G401 (cell line): ENCODE data around the gene HK1. TPM values are rescaled to one million over a fixed set of nuclear protein-coding genes. Genes with fewer than 3 reads are reported as not detected.
"Not testable (repeated sequence)": the region's sequence is repeated elsewhere in the genome, so short reads cannot be mapped to it uniquely, and the experiment has no call there.

ENCODE experiments used
- DNase-seq: peaks from one replicate; pipeline ENCODE4 v3.0.0-alpha.2; 2015; ENCODE audit warnings: low spot score
- in situ Hi-C: cut with HindIII; loops from 2 replicates; pipeline ENCODE4 v1.10.0; 2016; ENCODE audit warnings: low sequenced_read_pairs, mixed read lengths
- total RNA-seq: library from RNA; depleted of rRNA; stranded (reverse); fragments of >200 nt; shearing (Covaris generic); gene quantifications from 2 replicates; pipeline ENCODE4 v1.2.3, GENCODE V29; 2014

Gene HK1
- total RNA-seq, 1 experiment from 2014 or later = 52.3 TPM

DNA sequence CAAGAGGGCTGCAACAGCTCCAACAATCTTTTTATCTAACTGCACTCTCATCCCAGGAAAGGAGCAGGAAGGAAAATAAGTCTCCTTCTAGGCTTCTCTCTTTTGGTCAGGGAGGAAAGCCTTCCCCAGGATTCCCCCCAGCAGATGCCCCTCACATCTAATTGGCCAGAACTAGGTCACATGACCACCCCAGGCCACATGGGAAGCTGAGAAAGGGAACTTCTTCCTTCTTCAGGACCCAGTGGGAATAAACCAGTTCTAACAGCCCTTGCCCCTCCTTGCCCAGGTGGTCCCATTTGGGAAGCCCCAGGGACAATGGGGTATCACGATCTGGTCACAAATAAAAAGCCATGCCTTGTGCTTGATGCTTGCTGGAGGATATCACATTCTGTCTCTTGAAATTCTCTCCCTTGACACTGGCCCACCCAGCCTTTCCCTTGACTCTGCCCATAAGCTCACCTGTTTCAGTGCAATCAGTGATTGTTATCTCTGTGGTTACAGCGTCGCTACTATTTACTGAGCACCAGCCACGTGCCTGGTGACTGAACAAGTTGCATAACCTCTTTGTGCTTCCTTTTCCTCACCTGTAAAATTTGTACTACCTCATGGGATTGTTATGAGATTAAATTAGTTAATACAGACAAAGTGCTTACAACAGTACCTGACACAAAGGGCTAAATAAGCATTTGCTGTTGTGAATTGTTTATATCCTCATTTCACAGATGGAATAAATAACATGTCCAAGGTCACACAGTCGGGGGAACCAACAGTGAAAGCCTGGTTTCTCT lies 147.4 kb downstream of the HK1 start:
- in situ Hi-C loops = no loop called here
- DNase-seq = no peak

DNA sequence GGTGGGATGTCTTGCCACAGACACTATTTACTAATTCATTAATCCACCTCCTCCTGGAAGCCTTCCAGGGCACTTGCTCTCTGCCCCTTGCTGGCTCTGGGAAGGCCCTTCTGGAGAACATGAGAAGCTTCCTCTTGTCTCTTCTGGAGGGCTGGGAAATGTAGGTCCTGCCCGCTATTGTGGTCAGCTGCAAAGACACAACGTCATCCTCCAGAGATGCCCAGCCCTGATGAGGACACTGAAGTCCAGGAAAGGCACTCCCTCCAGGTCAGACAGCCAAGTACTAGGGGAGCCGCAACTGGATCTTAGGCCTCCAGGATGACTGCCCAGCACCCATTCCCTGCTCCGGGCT lies 148.1 kb downstream of the HK1 start:
- no peak for DNase-seq
- in situ Hi-C loops = no loop called here

DNA sequence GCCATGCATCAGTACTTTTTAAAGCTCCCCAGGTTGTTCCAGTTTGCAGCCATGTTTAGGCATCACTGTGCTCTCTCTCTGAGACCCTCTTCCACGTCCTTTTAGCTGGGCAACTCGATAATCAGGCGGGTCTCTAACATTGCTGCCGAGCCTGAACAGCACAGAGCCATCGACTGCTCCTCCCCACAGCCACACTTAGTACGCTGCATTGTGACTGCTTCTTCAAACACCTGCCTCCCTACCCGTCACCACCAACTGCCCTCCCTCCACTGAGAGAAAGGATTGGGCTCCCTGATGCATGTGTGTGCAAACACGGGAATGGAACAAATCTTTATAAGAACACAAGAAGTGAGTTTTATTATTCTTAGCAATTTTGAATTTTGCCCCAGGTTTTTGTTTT lies 149.9 kb downstream of the HK1 start:
- DNase-seq = no peak
- in situ Hi-C loops = no loop called here

DNA sequence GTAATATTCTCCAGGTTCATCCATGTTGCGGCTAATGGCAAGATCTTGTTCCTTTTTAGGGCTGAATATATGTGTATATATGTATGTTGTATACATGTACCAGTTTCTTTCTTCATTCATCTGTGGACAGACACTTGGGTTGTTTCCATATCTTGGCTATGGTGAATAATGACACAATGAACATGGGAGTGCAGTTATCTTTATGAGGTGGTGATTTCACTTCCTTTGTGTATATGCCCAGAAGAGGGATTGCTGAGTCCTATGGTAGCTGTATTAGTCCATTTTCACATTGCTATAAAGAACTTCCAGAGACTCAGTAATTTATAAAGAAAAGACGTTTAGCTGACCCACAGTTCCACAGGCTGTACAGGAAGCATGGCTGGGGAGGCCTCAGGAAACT lies 155.9 kb downstream of the HK1 start:
- DNase-seq = no peak
- in situ Hi-C loops = no loop called here

DNA sequence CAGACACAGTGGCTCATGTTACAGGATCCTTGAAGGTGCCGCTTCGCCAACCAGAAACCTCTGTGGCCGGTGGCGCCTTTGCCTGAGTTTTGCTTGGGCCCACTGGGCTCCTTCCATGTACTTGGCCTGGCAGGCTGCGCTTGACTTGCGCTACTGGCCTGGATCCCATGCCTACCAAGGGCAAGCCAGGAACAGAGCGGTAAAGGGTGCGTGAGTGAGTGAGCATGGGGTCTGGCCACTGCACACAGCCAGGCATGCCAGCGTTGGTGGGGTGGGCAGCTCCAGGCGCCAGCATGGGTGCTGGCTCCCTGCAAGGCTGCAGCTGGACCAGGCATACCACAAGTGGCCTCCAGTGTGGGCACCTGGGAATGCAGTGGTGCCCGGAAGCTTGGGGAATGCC lies 156.6 kb downstream of the HK1 start:
- in situ Hi-C loops = no loop called here
- DNase-seq = no peak

DNA sequence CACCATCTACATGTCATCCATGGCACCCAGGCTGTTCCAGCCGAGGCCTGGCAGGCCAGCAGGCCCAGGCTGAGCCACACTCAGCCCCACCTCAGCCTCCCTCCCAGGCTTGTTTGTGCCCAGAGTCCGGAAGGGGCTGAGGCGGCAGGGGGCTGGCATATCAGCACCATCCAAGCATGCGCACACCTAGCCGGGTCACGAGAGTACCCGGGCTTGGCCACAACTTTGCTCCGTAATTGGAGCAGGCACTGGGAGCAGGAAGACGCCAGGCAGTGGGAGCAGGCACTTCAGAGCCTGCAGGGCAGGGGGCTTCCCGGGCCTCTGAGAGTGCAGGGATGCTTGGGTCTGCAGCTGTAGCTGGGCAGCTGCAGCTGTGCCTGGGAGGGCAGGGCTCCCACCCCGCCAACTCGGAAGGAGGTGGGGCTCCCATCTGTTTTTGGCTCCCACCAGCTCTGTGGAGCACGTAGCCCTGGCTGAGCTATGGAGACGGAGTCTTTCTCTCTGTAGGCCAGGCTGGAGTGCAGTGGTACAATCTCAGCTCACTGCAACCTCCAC lies 157.7 kb downstream of the HK1 start:
- DNase-seq = no peak
- in situ Hi-C loops = no loop called here

DNA sequence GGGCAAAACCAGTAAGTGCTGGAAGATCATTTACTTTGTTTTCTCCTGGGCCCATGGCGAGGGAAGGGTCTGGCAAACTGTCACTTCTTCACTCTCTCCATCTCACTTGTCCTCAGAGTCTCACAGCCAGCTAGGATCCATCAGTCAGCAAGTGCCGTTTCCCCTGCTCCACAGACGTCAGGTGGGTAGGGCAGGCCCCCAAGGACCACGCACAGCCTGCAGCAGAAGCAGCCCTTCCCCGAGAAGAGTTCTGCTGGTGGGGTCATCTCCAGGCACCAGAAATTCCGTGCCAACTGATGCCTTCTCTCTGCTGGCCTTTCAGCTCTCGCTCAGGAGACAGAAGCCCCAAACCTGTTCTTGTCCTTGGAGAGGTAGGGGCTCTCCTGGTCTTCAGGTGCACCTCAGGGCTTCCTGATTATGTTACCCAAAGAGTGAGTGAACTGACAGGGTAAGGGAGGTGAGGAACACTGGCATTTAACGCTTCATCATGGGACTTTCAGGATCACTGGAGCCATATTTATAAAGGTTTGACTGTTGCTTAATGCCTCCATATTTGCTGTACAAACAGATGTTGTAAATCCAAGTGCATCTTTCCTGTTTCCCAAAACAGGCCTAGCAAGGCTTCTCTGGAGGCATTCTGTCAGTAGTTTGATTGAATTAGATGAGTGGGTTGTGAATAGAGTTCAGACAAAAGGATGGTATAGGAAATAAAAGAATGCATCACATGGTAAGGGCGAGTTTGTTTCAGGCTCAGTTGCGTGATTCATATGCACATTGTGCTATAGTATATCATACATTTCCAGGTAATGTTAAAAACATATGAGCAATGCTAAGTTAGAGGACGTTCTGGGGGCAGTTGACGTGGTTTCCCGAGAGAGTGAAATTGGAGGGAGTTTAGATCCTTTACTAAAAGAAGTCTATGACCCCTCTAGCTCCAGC lies 159.3 kb downstream of the HK1 start:
- in situ Hi-C loops = no loop called here
- DNase-seq = no peak

DNA sequence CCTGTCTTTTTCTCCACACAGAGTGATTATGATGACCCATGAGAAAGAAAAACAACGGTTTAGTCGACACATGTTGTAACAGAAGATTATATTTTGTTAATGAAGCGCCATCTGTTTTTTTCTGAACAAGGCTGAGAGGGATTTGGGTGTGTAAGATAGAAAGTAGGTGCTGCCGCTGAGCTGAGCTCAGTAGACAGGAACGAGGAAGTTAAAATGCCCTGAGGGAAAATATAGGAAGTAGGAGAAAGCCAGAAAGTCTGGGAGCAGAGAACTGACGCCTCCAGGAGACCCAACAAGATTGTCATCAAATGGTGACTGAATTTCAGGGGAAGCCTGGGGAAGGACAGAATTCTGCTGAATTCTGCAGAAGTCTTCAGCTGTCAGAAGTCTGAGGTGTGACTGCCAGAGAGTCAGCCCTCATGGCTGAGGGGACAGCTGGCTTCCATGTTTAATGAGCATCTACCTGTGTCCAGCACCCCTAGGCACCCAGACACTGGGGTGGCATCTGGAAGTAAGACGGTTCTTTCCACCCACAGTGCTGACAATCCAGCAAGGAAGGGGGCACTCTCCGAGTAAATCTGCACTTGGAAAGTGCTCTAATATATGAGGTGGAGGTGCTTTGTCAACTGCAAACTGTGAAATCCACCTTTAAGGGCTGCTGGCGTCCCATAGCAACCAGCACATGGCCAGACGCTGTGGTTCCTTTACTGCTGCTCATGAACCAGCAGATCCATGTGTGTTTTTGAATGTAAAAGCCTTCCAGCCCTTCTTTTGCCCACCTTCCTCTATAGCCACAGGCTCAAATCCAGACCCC lies 160.4 kb downstream of the HK1 start:
- peak; percentile 60 for DNase-seq
- in situ Hi-C loops = no loop called here

DNA sequence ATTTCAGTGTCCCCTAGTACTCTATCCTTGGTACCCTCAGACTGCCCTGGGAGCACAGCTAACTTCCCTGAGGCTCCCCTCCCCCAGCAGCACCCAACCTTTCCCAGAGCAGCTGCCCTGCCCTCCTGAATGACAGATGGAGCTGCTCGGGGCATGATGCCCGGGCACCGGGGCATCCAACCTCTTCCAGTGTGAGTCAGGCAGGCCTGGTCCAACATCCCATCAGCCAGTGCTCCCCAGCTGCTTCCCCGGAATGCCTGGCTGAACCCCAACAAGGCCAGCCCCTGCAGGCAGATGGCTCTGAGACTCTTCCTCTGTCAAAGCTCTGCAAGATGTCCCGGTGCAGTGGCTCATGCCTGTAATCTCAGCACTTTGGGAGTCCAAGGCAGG lies 161.0 kb downstream of the HK1 start:
- DNase-seq = peak; percentile 92
- in situ Hi-C loops = no loop called here

DNA sequence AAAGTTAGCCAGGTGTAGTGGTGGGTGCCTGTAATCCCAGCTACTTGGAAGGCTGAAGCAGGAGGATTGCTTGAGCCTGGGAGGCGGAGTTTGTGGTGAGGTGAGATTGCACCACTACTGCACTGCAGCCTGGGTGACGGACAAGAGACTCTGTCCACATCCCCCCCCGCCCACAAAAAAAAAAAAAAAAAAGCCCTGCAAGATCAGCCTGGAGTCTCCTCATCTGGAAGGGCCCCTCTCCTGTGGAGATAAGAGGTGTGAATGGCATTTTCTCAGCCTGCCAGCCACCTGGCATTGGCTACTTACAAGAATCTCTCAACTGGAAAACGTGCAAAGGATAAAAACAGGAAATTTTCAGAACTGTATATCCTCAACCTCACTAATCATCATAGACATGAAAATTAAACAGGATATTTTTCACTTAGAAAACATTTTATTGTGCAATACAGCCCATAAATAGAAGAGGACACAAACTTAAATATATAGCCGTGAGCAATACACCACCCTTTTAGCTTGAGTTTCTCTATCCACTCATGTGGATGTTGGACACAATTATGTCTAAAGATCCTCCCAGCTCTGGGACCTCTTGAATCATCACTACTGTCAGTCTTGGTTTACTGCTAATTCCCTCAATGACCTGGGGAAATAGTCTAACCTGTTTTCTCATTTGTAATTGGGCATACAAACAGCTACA lies 161.7 kb downstream of the HK1 start:
- in situ Hi-C loops = no loop called here
- peak; percentile 38 for DNase-seq

DNA sequence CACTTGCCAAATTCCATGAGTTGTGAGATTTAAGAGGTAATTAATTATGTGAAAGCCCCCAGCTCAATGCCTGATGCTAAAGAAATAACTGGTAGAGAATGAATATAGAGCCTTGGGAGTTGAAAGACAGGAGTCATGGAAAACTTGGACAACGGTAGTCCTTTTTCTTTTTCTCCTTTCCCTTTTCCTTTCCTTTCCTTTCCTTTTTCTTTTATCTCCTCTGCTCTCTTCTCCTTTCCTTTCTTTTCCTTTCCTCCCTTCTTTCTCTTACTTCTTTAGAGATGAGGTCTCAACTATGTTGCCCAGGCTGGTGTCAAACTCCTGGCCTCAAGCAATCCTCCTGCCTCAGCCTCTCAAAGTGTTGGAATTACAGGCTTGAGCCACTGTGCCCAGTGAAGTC lies 165.1 kb downstream of the HK1 start:
- DNase-seq = no peak
- in situ Hi-C loops = no loop called here

DNA sequence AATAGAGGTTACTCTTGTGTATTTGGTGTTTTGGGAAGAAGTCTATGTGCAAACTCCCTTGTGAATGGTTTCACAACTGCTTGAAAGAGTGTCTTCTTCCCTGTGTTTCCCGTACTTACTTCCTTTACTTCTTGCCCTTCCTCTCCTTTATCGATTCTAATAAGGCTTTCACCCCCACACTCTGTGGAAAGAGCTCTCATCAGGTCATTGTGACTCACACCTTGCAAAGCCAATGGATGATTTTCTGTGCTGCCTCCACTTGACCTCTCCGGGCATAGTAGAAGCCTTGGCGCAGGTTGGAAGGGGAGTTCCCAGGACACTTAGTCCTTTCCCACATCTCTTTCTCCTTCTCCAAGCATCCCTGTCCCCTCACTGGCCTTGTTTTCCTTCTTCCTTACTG lies 166.7 kb downstream of the HK1 start:
- no peak for DNase-seq
- in situ Hi-C loops = no loop called here

DNA sequence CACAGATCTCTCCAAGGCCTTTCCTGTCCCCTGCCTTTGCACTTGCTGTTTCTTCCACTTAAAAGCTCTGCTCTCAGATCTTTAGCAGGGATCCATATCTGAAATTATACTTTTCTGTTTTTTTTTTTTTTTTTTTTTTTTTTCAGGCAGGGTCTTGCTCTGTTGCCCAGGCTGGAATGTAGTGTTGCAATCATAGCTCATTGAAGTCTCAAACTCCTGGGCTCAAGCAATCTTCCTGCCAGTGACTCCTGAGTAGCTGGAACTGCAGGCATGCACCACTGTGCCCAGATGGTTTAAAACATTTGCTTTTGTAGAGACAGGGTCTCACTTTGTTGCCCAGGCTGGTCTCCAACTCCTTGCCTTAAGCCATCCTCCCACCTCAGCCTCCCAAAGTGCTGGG lies 167.9 kb downstream of the HK1 start:
- no peak for DNase-seq
- in situ Hi-C loops = no loop called here

DNA sequence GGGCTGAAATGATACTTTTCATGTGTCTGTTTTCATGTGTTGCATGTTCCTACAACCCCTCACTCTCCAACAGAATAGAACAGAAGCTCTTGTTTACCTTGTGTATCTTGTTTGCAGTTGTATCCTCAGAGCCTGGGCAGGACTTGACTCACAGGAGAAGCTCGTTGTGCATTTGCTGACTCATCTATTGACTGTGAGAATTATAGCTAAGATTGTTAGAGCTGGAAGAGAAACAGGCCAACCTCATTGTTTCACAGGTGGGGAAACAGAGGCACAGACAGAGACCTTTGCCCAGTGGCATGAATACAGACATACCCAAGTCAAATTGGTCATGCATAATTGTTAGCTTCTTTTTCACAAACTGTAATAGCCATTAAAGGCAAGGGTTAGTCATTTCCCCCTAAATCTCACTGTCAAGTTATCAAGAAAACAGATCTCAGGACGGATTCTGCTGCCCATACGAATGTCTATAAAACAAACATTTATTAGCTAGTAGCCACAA lies 168.4 kb downstream of the HK1 start:
- in situ Hi-C loops = no loop called here
- no peak for DNase-seq

DNA sequence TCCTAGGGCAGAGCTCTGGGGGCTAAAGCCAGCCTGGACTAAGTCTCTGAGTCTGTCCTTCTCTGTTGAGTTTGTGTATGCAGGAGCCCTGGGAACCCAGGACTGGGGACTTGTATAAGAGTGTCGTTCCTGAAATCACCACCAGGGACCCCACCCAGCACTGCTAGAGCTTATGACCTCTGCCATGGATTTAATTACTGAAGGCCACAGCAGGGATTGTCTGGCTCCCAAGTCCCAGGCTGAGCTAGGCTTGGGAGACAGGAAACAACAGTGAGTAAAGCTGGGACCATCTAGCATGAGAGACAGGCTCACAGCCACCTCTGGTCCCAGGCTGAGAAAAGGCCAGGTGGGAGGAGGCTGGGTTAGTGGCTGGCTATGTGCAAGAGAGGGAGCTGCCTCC lies 171.5 kb downstream of the HK1 start:
- DNase-seq = no peak
- in situ Hi-C loops = no loop called here

DNA sequence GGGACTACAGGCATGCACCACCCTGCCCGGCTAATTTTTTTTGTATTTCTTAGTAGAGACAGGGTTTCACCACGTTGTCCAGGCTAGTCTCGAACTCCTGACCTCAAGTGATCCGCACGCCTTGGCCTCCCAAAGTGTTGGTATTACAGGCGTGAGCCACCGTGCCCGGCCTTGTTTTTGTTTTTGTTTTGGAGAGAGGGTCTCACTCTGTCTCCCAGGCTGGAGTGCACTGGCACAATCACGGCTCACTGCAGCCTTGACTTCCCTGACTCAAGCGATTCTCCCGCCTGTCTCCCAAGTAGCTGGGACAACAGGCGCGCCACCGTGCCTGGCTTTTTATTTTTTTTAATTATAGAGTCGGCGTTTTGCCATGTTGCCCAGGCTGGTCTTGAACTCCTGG lies 172.1 kb downstream of the HK1 start:
- DNase-seq, in situ Hi-C loops: not testable (repeated sequence)

DNA sequence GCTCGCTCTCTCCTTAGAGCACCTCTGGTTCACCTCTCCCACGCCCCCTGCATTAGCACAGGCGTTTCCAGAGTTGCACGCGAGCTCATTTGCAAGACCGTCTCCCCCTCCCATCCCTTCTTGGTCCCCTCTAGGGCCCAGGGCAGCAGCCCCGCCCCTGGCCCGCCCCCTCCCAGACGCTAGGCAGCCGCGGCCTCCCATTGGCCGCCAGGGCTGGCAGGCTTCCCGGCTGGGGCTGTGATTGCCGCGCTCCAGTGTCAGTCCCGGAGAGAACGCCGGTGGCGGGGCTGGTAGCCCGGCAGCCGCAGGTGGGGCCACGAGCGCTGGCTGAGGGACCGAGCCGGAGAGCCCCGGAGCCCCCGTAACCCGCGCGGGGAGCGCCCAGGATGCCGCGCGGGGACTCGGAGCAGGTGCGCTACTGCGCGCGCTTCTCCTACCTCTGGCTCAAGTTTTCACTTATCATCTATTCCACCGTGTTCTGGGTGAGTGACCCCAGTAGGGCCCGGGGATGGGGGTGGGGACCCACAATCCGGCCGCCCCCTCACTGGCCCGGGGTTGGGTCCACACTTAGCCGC lies 173.0 kb downstream of the HK1 start, which contains the start of gene TSPAN15:
TSS of gene TSPAN15 (plus strand) at position 257 of the 575 bp plus-strand sequence. CDS start at position 387, 130 bp downstream.
- in situ Hi-C loops = no loop called here
- peak; percentile 94 for DNase-seq
